Naive thymus-derived CD8-positive, alpha-beta T cell (primary cell): ENCODE measurements around the gene CBX7. TPM values are rescaled to one million over a fixed set of nuclear protein-coding genes. Genes with fewer than 3 reads are reported as not detected.
A peak's percentile ranks its signal among the peaks of the same experiment; 100 is the strongest.
"Not testable (repeated sequence)": the region's sequence is repeated elsewhere in the genome, so short reads cannot be mapped to it uniquely, and the experiment has no call there.

Experiments used
- ATAC-seq, 2 donors: fragments of 150-1000 bp; cut with Tn5 transposase in 1 of 2; sonication (Bioruptor Pico), chemical (Tn5 transposase) in 1 of 2; 1 replicate in 1 of 2; 2 replicates in 1 of 2; pipeline ENCODE4 v1.10.0; 2021; ENCODE audit warnings: mild to moderate bottlenecking in 2 of 2, moderate library complexity in 2 of 2
- POLR2A ChIA-PET: fragments of 350-600 bp; sonication (Branson Sonifier 250); formaldehyde crosslinking; loops from one replicate; lab custom pipeline; 2021; ENCODE audit warnings: antibody characterized with exemption; lab: Charles Lee
- DNase-seq, 10 donors: peaks; one replicate each; pipeline versions ENCODE4 v3.0.0 to v3.0.0-alpha.2; 2020 to 2022
- H3K27ac Mint-ChIP-seq, 10 donors: one replicate each; pipeline ENCODE4 v1.8.0; 2020 to 2022; ENCODE audit warnings: mild to moderate bottlenecking in 10 of 10, mixed read lengths in 10 of 10, moderate library complexity in 4 of 10, inconsistent platforms in 1 of 10
- H3K27me3 Mint-ChIP-seq, 5 donors: one replicate each; pipeline ENCODE4 v1.8.0; 2021 to 2022; ENCODE audit warnings: mixed read lengths in 5 of 5
- H3K36me3 Mint-ChIP-seq, 3 donors: one replicate each; pipeline ENCODE4 v1.8.0; 2020 to 2022; ENCODE audit warnings: mixed read lengths in 3 of 3, mild to moderate bottlenecking in 2 of 3, inconsistent platforms in 1 of 3
- H3K4me1 Mint-ChIP-seq, 4 donors: one replicate each; pipeline ENCODE4 v1.8.0; 2021 to 2022; ENCODE audit warnings: mixed read lengths in 4 of 4
- H3K4me3 Mint-ChIP-seq, 10 donors: one replicate each; pipeline ENCODE4 v1.8.0; 2020 to 2022; ENCODE audit warnings: mild to moderate bottlenecking in 10 of 10, mixed read lengths in 10 of 10, moderate library complexity in 6 of 10, inconsistent platforms in 1 of 10
- H3K9me3 Mint-ChIP-seq, 9 donors: one replicate each; pipeline ENCODE4 v1.8.0; 2020 to 2022; ENCODE audit warnings: mixed read lengths in 9 of 9, mild to moderate bottlenecking in 3 of 9, inconsistent platforms in 1 of 9, moderate library complexity in 1 of 9
- polyA plus RNA-seq, 3 donors: library from polyadenylated mRNA; unstranded; fragments of 300-500 nt; fragmentation: Illumina TruSeq; gene quantifications; one replicate each; pipeline ENCODE4 v1.2.3, GENCODE V29; 2021
- total RNA-seq, 8 experiments: library from RNA in 2 of 8; stranded (reverse) in 2 of 8; gene quantifications; one replicate each; pipeline ENCODE4 v1.2.3 and lab custom pipeline; 2021 to 2026

The CBX7 gene
- total and polyA plus RNA-seq, 5 experiments from 2014 or later, result 19.1 to 133 (median 23.1) TPM

DNA sequence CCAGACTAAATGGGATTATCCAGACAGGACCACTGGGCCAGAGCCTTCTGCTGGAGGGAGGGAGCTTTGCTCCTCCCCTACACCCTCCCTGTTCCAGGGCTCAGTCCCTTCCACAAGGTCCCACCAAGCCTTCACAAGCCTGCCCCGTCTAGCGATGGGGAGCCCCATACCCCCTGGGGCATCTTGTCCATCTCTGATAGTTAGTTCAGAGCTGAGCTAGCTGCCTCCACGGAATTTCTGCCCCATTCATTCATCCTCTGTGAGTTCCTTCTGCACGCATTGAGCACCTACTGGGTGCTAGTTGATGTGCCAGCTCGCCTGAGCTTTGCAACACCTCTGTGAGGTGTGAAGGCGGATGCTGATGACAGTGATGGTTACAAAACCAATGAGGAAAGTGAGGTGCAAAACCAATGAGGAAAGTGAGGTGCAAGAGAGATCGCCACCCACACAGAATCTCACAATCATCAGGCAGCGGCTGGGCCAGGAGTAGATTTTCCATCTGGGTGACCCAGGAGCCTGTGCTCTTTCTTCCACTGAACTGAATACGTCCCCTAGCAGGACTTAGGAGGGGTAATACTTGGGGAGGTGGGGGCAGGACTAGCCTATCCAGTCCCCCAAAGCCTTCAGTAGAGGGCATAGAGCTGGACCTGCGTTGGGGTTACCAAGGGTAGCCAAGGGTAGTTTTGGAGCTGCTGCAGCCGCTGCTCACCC is 21.5 kb upstream of the CBX7 start:
- Mint-ChIP-seq H3K4me3 (peak overlapping the region; percentile 53 to 85 (median 76)), H3K27me3 (no peaks in the 10 kb centered on the region), H3K27ac (peak overlapping the region; percentile 93 to 99 (median 98)), H3K36me3 (peaks cover 0 to 2% (median 0%) of the 10 kb centered on the region in 3 donors), H3K4me1 (peaks cover 35 to 66% (median 59%) of the 10 kb centered on the region in 4 donors), H3K9me3 (no peaks in the 10 kb centered on the region)
- peak; percentile 16 to 51 for ATAC-seq
- DNase-seq, result peak in 4 of 10 donors; percentile 23 to 49 (median 35)
- POLR2A ChIA-PET, result interaction anchor here (0.6 to 13.1 kb wide), 17 partner anchors 21 to 1625 kb away, joined by 3 to 231 read pairs (median 6); partner anchors contain the start of genes ATF4, CBX7, MIEF1 and RPL3

DNA sequence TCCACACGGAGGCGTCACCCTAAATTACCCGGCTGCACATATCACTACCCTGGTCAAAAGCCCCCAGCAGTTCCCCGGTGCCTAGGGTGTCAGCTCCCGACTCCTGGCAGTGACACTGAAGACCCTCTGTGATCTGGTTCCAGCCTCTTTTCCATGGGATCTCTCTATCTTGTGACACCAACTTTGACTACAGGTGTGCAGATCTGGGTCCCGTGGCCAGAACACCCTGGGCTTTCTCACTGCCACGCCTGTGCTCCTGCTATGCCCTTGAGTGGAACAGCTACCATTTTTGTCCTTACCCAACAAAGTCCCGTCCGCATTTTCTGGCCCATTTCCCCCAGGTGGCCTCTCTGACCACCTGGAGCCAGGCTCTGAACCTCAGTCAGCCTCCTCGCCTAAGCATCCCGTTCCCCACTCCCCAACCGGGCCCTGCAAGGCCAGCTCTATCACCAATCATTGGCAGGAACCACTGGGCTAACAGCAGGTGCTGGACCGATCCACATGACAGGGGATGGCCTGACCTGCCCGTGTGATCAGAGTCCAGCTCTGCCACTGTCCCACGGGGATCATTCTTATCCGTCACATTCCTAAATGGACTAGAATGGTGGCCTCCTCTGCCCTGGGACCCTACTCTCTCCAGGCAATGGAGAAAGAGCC is 20.7 kb upstream of the CBX7 start:
- H3K9me3 Mint-ChIP-seq, result no peaks in the 10 kb centered on the region
- H3K27me3 Mint-ChIP-seq, result no peaks in the 10 kb centered on the region
- H3K4me1 Mint-ChIP-seq, result peaks cover 35 to 60% (median 56%) of the 10 kb centered on the region in 4 donors
- peak overlapping the region in 9 of 10 donors; percentile 20 to 82 (median 72) for H3K4me3 Mint-ChIP-seq
- DNase-seq (no peak), ATAC-seq (no peak)
- peaks cover 0 to 2% (median 0%) of the 10 kb centered on the region in 3 donors for H3K36me3 Mint-ChIP-seq
- H3K27ac Mint-ChIP-seq, result peak overlapping the region; percentile 93 to 99 (median 98)
- POLR2A ChIA-PET, result interaction anchor here (0.8 to 13.1 kb wide), 14 partner anchors 20 to 347 kb away, joined by 3 to 231 read pairs (median 6); partner anchors contain the start of genes ATF4, CBX7, MIEF1 and RPL3

DNA sequence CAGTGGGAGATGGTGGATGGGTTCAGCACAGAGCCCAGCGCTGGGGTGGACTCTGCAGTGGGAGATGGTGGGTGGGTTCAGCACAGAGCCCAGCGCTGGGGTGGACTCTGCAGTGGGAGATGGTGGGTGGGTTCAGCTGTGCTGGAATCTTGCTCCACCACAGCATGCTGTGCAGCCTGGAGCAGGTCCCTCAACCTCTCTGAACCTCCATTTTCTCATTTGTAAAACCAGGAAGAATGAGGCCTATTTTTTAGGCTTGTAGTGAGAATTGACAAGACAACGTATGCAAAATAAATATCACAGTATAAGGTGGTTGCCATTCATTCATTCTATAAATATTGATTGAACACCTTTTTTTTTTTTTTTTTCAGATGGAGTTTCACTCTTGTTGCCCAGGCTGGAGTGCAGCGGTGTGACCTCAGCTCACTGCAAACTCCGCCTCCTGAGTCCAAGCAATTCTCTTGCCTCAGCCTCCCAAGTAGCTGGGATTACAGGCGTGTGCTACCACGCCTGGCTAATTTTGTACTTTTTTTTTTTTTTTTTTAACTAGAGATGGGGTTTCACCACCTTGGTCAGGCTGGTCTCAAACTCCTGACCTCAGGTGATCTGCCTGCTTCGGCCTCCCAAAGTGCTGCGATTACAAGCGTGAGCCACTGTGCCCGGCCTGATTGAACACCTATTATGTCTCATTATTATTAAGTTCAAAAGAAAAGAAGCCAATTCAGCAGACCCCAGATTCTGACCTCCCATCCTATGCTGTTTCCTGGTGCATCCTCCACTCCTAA is 20.0 kb upstream of the CBX7 start:
- POLR2A ChIA-PET, result interaction anchor here (1.8 to 13.1 kb wide), 5 partner anchors 19 to 145 kb away, joined by 6 to 231 read pairs (median 62); partner anchors contain the start of genes CBX7 and RPL3
- ATAC-seq, H3K9me3 Mint-ChIP-seq, DNase-seq, H3K27me3 Mint-ChIP-seq, H3K36me3 Mint-ChIP-seq: not testable (repeated sequence)
- H3K27ac Mint-ChIP-seq, result peak overlapping the region; percentile 95 to 99 (median 98)
- H3K4me1 Mint-ChIP-seq, result peaks cover 34 to 52% (median 49%) of the 10 kb centered on the region in 4 donors
- H3K4me3 Mint-ChIP-seq, result peak overlapping the region in 7 of 10 donors; percentile 18 to 82 (median 67)

DNA sequence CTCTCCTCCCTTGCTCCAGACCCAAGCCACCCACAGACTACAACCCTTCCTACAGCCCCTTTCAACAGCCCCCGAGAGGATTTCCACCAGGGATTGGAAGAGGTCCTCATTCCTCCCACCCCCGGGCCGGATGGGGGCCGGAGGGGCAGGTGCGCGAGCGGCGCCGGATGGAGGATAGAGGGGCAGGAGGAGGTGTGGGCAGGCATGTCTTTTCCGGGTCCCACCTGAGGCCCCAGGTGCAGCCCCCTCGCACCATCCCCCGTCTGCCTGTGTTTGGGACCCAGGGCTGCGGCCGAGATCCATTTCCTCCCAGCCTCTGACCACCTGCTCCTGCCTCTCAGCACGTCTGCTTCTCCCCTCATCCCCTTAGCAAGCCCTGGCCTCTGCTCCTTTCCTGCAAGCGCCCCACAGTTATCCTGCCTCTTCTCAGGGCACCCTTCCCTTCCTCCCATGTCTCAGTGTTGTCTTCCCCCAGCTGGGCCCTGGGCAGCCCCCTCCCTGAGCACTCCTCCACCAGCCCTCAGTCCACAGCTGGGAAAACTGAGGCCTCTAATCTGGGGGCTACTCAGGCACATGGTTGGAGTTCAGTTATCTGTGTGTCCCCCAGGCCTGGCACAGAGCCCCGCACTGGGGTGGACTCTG is 19.3 kb upstream of the CBX7 start:
- peaks cover 0 to 2% (median 0%) of the 10 kb centered on the region in 3 donors for H3K36me3 Mint-ChIP-seq

DNA sequence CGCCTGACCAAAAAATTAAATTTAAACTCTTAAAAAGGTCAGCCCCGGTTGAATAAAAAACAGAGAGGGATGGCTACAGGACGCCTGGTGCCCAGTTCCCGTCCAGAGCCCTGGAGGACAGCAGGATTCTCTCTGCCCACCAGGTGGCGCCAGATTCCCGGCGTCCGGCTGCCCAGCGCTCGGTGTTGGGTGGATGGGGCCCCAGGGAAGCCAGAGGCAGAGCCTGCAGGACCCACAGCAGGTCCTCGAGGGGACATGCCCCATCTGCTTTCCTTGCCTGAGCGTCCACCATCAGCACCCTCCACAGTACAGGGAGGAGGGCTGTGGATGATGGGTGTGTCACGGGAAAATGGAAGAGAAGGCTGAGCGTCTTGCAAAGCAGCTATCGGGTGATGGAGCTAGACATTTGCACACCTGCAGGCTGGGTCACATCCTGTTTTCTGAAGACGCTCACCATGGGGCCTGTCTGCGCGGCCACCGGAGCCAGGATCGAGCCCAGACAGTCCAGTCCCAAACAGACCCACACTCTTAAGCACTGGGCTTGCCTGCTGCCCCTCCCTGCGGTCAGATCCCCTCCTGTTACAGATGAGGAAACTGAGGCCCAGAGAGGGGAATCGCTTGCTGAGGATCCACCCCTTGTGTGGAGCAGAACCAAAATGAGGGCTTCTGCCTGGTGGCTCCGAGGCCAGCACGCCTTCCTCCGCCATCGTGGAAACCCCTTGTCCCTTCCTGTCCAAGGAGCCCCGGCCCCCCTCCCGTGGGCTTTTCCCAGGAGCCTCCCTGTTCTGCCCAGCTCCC is 18.5 kb upstream of the CBX7 start:
- H3K36me3 Mint-ChIP-seq, result peaks cover 0 to 2% (median 0%) of the 10 kb centered on the region in 3 donors
- H3K9me3 Mint-ChIP-seq, result no peaks in the 10 kb centered on the region
- ATAC-seq (peak; percentile 66 to 68), DNase-seq (peak; percentile 64 to 92 (median 84))
- POLR2A ChIA-PET, result interaction anchor here (0.5 to 13.1 kb wide), 19 partner anchors 18 to 358 kb away, joined by 3 to 231 read pairs (median 5); partner anchors contain the start of genes CBX7, PDGFB, RPL3 and SYNGR1
- H3K4me3 Mint-ChIP-seq, result peak overlapping the region; percentile 53 to 83 (median 76)
- H3K27ac Mint-ChIP-seq, result peak overlapping the region; percentile 91 to 99 (median 96)
- no peaks in the 10 kb centered on the region for H3K27me3 Mint-ChIP-seq
- peaks cover 33 to 50% (median 47%) of the 10 kb centered on the region in 4 donors for H3K4me1 Mint-ChIP-seq

More for the DNA sequence above, 19.3 kb upstream of the CBX7 start:
- Mint-ChIP-seq H3K4me1 (peaks cover 33 to 50% (median 47%) of the 10 kb centered on the region in 4 donors), H3K27me3 (no peaks in the 10 kb centered on the region), H3K27ac (peak overlapping the region; percentile 91 to 99 (median 96)), H3K4me3 (peak overlapping the region in 6 of 10 donors; percentile 30 to 82 (median 72)), H3K9me3 (no peaks in the 10 kb centered on the region)
- POLR2A ChIA-PET, result interaction anchor here (1.0 to 13.1 kb wide), 11 partner anchors 18 to 357 kb away, joined by 3 to 231 read pairs (median 8); partner anchors contain the start of genes CBX7, PDGFB and RPL3
- ATAC-seq (no peak), DNase-seq (no peak)

DNA sequence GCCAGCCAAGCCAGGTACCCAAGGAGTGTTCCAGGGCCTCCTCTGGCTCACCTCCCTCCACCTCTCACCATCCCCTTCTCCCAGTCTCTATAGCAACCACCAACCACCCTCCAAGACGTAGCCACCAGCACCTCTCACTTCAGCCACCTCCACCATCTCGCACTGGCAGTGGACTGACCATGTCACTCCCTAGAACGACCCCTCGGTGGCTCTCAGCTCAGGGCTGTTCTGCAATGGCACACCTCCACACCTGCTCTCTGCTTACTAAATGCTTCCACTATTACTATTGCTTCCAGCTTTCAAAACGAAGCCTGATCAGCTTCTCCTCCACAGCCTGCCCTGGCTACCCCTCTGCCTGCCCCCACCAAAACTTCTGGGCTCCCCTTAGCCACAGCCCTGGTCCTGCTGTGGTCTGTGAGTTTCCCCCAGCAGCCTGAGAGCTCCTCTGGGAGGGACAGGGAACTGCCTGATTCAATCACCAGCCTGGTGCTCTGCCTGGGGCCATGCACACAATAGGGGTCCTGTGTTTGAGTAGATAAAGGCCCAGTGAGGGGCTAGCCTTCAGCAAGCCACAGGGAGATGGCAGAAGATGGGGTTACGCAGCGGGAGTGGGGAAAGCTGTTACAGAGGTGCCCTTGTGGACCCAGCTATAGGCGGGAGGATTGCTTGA is 17.5 kb upstream of the CBX7 start:
- POLR2A ChIA-PET, result interaction anchor here (0.6 to 13.1 kb wide), 13 partner anchors 10 to 359 kb away, joined by 3 to 231 read pairs (median 7); partner anchors contain the start of genes CBX7 and RPL3
- peaks cover 32 to 42% (median 40%) of the 10 kb centered on the region in 4 donors for H3K4me1 Mint-ChIP-seq
- peak overlapping the region in 8 of 10 donors; percentile 59 to 99 (median 74) for H3K27ac Mint-ChIP-seq
- H3K36me3 Mint-ChIP-seq, result peaks cover 0 to 2% (median 0%) of the 10 kb centered on the region in 3 donors
- DNase-seq (no peak), ATAC-seq (no peak)
- H3K27me3 Mint-ChIP-seq, result no peaks in the 10 kb centered on the region
- H3K9me3 Mint-ChIP-seq, result no peaks in the 10 kb centered on the region
- H3K4me3 Mint-ChIP-seq, result peak overlapping the region in 1 of 10 donors; percentile 30

DNA sequence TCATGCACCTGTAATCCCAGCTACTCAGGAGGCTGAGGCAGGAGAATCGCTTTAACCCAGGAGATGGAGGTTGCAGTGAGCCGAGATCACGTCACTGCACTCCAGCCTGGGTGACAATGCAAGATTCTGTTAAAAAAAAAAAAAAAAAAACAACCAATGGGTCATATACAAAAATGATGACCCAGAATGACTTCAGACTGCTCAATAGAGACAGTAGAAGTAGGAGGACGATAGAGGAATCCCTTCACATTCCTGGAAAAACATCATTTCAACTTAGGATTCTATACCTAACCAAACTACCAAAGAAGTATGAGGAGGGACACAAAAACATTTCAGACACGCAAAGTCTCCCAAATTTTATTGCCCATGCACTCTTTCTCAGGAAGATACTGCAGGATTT is 14.1 kb upstream of the CBX7 start:
- no peak overlapping the region for H3K4me3 Mint-ChIP-seq
- H3K27ac Mint-ChIP-seq, result no peak overlapping the region
- DNase-seq (no peak), ATAC-seq (no peak)
- H3K27me3 Mint-ChIP-seq, result no peaks in the 10 kb centered on the region
- peaks cover 9 to 12% (median 11%) of the 10 kb centered on the region in 4 donors for H3K4me1 Mint-ChIP-seq
- no peaks in the 10 kb centered on the region for H3K36me3 Mint-ChIP-seq
- H3K9me3 Mint-ChIP-seq, result no peaks in the 10 kb centered on the region
- POLR2A ChIA-PET, result interaction anchor here (13.1 kb wide), 1 partner anchor 151 kb away, joined by 231 read pairs; the partner anchor contains the start of gene RPL3

DNA sequence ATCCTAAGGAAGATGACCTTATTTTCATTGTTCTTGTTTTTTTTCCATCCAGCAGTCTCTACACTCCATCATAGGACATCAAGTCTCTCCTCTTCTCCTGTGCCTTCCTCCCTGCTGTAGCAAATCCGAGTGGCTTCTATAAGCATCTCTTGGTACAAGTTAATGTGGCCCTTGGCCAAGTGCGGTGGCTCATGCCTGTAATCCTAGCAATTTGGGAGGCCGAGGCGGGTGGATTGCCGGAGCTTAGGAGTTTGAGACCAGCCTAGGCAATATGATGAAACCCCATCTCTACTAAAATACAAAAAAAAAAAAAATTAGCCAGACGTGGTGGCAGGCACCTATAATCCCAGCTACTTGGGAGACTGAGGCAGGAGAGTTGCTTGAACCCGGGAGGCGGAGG is 3.6 kb upstream of the CBX7 start:
- H3K9me3 Mint-ChIP-seq, H3K36me3 Mint-ChIP-seq, DNase-seq, ATAC-seq, H3K27me3 Mint-ChIP-seq, H3K4me3 Mint-ChIP-seq: not testable (repeated sequence)
- POLR2A ChIA-PET, result interaction anchor here (0.7 to 8.1 kb wide), 3 partner anchors 16 to 927 kb away, joined by 3 to 146 read pairs (median 42); partner anchors contain the start of gene RPL3
- Mint-ChIP-seq H3K4me1 (peaks cover 6 to 13% (median 9%) of the 10 kb centered on the region in 4 donors), H3K27ac (peak overlapping the region in 1 of 10 donors; percentile 43)

DNA sequence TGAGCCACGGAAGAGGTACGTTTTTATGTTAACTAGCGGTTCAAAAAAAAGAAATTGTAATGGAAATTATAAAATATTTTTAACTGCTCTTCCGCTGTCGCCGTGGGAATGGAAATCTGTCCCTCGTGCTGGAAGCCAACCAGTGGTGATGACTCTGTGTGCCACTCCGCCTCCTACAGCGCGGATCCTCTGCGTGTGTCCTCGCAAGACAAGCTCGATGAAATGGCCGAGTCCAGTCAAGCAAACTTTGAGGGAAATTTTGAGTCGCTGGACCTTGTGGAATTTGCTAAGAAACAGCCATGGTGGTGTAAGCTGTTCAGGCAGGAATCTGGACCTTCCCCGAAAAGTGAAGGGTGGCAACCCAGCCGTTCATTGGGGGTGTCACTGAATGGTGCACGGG is 2.9 kb upstream of the CBX7 start:
- peaks cover 0 to 4% (median 2%) of the 10 kb centered on the region in 5 donors for H3K27me3 Mint-ChIP-seq
- ATAC-seq (no peak), DNase-seq (no peak)
- no peaks in the 10 kb centered on the region for H3K9me3 Mint-ChIP-seq
- H3K4me3 Mint-ChIP-seq, result peak overlapping the region in 1 of 10 donors; percentile 24
- POLR2A ChIA-PET, result interaction anchor here (0.5 to 8.1 kb wide), 3 partner anchors 17 to 258 kb away, joined by 3 to 146 read pairs (median 42); partner anchors contain the start of gene RPL3
- peaks cover 12 to 20% (median 16%) of the 10 kb centered on the region in 4 donors for H3K4me1 Mint-ChIP-seq
- no peaks in the 10 kb centered on the region for H3K36me3 Mint-ChIP-seq
- H3K27ac Mint-ChIP-seq, result peak overlapping the region in 1 of 10 donors; percentile 19

DNA sequence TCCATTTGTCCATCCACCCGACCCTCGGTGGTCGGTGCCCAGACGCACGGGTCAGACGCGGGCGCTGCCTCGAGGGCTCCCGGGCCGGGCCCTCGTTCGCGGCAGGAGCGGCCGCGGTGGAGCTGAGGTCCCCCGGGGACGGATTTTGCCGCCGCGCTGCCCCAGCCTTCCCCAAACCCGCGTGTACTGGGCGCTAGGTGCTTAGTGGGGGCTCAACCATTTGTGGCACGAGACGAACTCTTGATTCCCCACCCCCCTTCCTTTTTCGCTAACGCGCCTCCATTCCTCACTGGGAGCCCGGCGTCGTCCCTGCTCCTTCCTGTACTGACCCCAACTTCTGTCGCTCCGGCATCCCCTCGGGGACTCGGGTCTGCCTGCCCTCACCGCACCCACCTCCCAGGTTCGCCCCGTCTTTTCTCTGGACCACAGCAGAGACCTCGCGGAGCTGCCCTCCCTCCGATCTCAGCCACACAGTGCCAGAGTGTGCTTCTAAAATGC is 789 bp upstream of the CBX7 start:
- Mint-ChIP-seq H3K36me3 (no peaks in the 10 kb centered on the region), H3K27me3 (peaks cover 0 to 4% (median 2%) of the 10 kb centered on the region in 5 donors), H3K27ac (peak overlapping the region; percentile 79 to 96 (median 92)), H3K4me1 (peaks cover 23 to 39% (median 35%) of the 10 kb centered on the region in 4 donors), H3K4me3 (peak overlapping the region; percentile 82 to 97 (median 90)), H3K9me3 (no peaks in the 10 kb centered on the region)
- POLR2A ChIA-PET, result interaction anchor here (0.7 to 8.1 kb wide), 14 partner anchors 9 to 891 kb away, joined by 3 to 146 read pairs (median 5); partner anchors contain the start of genes ATF4, CBX6, PDGFB and RPL3
- ATAC-seq (peak in 1 of 2 donors; percentile 10), DNase-seq (peak in 1 of 10 donors; percentile 15)
